ENCODE data around the gene EPHB3.
A peak's percentile ranks its signal among the peaks of the same experiment; 100 is the strongest.

EPHB3 gene

GRCh38 chr3:184564685-184565385, 3.2 kb downstream of the EPHB3 start:
- DNase-seq, result no peak

- no peak for DNase-seq
Observed at GRCh38 chr3:184565421-184566211, 4.0 kb downstream of the EPHB3 start.

- DNase-seq, result no peak
Observed at GRCh38 chr3:184566441-184567414, 5.1 kb downstream of the EPHB3 start.

- DNase-seq, result no peak
Observed at GRCh38 chr3:184567946-184568559, 6.5 kb downstream of the EPHB3 start.

GRCh38 chr3:184568560-184568923, 7.0 kb downstream of the EPHB3 start:
- DNase-seq, result no peak

GRCh38 chr3:184568924-184569829, 7.6 kb downstream of the EPHB3 start:
- DNase-seq, result peak in 1 of 2 experiments; percentile 46

- no peak for DNase-seq
Observed at GRCh38 chr3:184570035-184570434, 8.4 kb downstream of the EPHB3 start.

- no peak for DNase-seq
Observed at GRCh38 chr3:184570489-184570888, 8.9 kb downstream of the EPHB3 start.

GRCh38 chr3:184571750-184572377, 10.3 kb downstream of the EPHB3 start:
- DNase-seq, result no peak

- DNase-seq, result no peak
Observed at GRCh38 chr3:184572633-184573270, 11.2 kb downstream of the EPHB3 start.

- no peak for DNase-seq
Observed at GRCh38 chr3:184574515-184575417, 13.2 kb downstream of the EPHB3 start.

- DNase-seq, result no peak
Observed at GRCh38 chr3:184575701-184576100, 14.1 kb downstream of the EPHB3 start.

- DNase-seq, result no peak
Observed at GRCh38 chr3:184576457-184577240, 15.1 kb downstream of the EPHB3 start.

GRCh38 chr3:184577546-184577945, 16.0 kb downstream of the EPHB3 start:
- DNase-seq, result no peak

- DNase-seq, result no peak
Observed at GRCh38 chr3:184578218-184578617, 16.6 kb downstream of the EPHB3 start.

GRCh38 chr3:184578822-184579221, 17.2 kb downstream of the EPHB3 start:
- no peak for DNase-seq

- no peak for DNase-seq
Observed at GRCh38 chr3:184579513-184579912, 17.9 kb downstream of the EPHB3 start.

GRCh38 chr3:184580376-184580775, 18.8 kb downstream of the EPHB3 start:
- DNase-seq, result no peak

Measured in activated T-cell treated with anti-CD3 and anti-CD28 coated beads, Interleukin-2, amount 50 U/mL, for 48 hours (primary cell).